GM18502 (cell line): ENCODE measurements around the gene EFCAB11.

Experiments used
- ATAC-seq: cut with Tn5 transposase; IDR thresholded peaks from one replicate; pipeline ENCODE4 v1.9.1; 2021; ENCODE audit warnings: mild to moderate bottlenecking; ENCODE audit not compliant: unreplicated experiment, poor library complexity

Gene EFCAB11

DNA sequence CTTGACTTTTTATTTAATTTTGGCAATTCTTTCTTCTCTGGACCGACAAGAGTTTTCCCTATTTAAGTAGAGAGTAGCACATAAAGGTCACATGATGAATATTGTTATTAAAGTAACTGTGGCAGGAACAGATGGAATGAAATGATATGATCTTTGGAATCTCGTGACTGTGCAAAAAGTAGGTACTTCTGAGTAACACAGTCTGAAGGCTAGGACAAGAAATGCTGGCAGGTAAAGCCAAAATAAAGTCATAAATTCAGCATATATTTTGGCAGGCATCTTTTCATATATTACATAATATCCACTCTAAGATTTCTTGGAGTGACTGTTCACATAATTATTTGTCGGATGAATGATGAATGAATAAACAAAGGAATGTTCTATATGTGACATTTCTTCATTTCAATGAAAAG is 121.4 kb downstream of the EFCAB11 start:
- ATAC-seq = no peak

DNA sequence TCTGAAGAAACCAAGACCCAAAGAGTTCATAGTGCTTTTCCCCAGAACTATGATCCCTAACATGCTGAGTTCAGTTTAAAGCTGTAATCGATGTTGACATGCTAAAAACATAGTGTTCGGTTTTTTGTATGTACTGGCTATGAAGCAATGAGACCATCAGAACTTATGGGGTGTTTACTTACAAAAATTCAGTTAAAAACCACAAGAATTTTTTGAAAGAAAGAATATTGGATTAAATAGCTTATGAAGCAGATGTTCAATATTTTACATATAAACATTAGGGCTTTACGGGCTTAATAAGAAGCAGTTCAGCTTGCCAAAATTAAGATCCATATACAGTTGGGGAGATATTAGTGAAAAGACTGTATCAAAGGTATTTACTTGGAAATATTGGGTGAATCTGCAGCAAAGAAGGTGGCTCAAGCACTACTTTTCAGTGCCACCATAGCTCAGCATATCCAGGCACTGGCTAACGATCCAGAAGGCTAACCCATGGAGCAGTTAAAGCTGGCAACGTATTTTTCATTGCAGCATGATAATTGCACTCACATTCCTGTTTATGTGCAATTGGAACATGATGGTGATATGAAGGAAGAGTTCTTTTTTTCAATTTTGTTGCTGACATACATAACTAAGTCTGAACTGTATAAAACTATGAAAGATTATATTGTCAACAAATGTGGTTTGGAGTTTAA is 125.9 kb downstream of the EFCAB11 start:
- no peak for ATAC-seq

- no peak for ATAC-seq
Measured at GRCh38 chr14:89827265-89827664, 127.3 kb downstream of the EFCAB11 start.

GRCh38 chr14:89826596-89826995 is 127.9 kb downstream of the EFCAB11 start:
- ATAC-seq = no peak

GRCh38 chr14:89823743-89824142 is 130.8 kb downstream of the EFCAB11 start:
- no peak for ATAC-seq

DNA sequence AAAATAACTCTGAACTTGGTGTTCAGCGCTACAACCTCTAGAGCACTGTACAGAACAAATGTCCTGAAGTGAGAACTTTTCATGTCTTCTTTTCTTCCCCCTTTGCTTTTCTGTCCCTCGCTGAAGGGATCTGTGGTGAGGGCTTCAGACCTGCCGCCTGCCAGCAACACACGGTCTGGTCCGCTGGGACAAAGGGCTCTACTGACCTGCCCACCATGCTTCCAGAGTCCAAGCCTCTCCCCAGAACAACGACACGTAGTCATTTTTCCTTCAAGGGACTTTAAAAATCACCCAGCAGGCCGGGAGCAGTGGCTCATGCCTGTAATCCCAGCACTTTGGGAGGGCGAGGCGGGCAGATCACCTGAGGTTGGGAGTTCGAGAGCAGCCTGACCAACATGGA is 140.4 kb downstream of the EFCAB11 start:
- no peak for ATAC-seq

- ATAC-seq = no peak
Measured at GRCh38 chr14:89813617-89814031, 140.9 kb downstream of the EFCAB11 start.

DNA sequence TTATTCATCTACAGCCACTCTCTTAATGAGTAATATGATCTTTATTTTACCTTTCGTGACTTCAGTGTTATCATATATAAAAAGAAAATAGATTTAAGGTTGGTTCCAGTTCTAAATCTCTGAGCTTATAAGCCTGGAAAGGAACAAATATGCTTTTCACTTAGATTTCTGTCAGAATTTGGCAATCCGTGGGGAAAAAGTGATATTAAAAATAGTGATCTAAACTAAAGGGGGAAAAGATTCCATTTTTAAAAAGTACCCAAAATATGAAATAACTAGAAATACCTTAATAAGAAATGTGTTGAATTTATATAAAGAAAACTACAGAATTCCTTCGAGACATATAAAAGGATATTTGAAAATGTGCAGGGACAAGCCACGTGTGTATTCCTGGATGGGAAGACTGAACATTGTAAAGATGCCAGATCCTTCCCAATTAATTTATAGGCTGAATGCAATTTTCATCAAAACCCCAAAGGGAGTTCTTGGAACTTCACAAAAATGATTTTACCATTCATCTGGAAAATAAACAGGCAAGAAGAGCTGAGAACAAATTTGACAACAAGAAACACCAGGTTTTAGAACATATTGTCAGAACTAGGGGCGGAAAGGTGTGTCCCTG is 142.5 kb downstream of the EFCAB11 start:
- ATAC-seq = no peak

- no peak for ATAC-seq
Measured at GRCh38 chr14:89810101-89810500, 144.4 kb downstream of the EFCAB11 start.

DNA sequence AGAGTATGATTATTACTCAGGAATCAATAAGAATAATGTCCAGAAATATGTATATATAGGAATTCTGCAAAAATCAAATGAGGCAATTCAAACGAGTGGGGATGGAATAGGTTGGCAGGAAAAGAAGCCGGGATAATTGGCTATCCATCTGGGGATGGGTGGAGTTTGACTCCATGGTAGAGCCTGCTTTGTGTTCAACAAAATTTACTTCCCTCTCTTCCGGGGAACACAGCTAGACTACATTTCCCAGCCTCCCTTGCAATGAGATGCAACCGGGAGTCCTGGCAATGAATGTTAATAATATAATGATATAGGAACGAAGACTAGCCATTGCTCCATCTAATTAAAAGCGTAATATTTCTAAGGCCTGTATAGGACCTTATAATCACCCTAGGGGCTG is 146.6 kb downstream of the EFCAB11 start:
- ATAC-seq = no peak

DNA sequence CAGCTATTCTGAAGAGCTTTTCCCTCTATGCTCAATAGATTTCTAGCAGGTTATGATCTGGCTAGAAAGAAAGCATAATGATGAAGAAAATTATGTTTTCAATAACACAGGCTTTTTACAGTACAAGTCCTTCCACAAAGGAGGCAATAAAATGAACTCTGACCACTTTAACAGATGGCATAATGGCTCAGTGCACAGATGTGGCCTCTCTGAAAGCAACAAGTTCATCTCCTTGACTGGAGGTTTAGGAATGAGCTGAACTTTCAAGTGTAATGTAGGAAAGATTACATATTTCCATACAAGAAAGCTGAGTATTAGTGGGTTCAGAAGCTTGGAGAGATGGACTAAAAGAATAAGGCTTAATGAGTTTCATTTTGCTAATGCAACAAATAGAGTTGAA is 147.4 kb downstream of the EFCAB11 start:
- no peak for ATAC-seq

GRCh38 chr14:89806451-89806850 is 148.1 kb downstream of the EFCAB11 start:
- no peak for ATAC-seq

GRCh38 chr14:89805501-89805900 is 149.0 kb downstream of the EFCAB11 start:
- no peak for ATAC-seq

DNA sequence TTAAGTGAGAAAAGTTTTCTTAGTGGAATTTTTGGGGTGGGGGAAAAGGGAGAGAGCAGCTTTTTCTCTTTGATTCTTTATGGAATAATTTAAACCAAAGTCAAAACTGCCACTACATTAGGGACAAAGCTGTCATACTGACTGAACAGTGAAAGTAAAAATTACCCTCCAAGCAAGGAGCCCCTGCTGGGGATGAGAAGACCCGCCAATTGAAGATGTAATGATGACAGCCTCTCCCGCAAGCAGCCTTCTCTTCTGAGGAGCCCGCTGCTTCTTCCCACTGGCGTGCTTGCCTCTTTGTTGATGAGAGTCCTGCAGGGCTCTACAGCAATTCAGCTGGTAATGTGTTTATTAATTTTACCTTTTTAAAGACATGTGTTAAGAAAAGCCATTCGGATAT is 151.0 kb downstream of the EFCAB11 start:
- ATAC-seq = no peak

DNA sequence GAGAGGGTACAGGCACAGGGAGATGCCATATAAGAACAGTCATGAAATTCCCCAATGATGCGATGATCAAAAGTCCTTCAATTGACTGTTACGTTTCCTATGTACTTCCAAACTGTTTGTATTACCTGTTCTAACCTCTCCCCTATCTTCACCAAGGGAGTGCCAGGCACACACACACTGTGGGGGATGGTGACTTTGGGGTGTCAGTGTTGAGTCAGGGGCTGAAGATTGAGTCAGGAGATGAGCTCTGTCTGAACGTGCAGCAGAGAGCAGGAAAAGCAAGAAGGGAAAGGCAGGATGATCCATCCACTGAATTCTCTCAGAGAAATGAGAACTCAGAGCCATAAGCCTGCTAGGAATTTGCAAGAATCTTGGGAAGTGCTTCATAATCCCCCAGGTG is 153.4 kb downstream of the EFCAB11 start:
- no peak for ATAC-seq

DNA sequence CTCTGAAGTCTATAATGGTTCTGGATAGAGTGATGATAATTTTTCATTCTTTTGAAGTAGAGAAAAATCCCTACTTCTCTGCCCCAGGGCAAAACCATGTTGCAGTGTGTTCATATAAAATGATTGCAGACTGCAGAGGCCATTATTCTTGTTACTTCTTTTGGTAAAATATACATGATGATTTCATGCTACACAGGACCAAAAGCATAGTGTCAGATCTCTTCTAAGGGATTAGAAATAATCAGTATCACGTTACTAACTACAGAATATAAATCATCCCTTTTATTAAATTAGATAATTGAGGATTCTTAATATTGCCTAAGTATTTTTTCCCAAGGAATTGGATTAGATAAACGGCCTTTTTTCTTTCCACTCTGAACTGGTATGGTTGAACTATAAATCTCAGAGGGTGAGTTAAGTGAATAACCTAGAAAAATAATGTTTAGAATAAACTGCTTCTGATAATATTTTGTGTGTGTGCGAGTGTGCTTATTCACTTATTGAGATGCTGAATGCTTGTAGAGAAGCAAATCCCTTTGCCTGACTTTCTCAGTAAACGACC is 156.2 kb downstream of the EFCAB11 start:
- ATAC-seq = no peak

- peak; percentile 65 for ATAC-seq
Measured at GRCh38 chr14:89797148-89797547, 157.4 kb downstream of the EFCAB11 start.

- ATAC-seq = no peak
Measured at GRCh38 chr14:89794096-89794495, 160.4 kb downstream of the EFCAB11 start.

DNA sequence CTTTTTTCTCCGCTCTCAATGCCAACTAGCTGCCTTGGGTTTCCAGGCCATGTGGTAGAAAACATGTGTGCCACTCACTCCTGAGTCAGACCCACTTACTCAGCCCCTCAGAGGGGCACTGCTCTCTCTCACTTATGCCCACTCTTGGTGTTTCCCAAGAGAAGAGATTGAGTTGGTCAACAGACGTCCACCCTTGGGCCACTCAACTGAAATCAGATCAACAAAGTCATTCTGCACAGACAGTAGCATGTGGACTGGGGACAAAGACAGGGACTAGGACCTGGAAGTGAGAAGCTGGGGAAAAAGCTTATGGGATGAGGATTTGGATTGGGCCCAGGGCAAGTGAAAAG is 161.2 kb downstream of the EFCAB11 start:
- no peak for ATAC-seq

DNA sequence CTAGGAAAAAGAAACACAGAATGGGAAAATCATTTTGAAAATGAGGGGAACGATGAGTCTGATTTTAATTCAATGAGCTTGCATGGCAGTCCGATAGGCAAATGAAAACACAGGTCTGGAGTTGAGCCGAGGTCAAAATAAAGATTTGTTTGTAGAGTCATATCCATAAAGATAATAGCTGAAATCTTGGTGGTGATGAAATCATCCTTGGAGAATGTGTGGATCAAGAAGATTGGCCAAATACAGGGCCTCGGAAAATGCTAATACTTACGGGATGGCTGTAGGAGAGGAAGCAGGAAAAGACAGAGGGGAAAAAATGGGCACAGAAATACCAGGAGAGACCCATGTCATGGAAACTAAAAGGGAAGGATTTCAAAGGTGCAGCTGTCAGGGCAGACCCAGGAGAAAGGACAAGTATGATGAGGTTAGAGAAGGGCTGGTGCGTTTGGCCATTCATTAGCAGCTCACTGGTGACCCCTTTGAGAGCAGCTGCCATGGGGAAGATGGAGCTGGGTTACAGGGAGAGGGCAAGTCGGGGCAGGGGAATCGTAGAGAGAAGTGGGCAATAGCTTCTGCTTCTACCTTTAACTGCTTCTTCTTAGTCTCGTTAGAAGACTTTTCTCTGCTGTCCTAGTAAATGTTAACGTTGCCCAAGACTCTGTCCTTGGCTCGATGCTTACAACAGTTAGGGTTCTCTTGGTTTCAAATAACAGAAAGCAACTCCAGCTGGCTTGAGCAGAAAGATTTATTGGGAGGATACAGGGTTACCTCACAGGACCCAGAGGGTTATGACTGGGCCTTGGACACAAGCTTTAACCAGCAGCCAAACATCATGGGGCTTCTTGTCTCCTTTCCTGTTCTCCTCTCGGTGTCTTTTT is 161.8 kb downstream of the EFCAB11 start:
- ATAC-seq = no peak

- ATAC-seq = no peak
Measured at GRCh38 chr14:89787525-89787924, 167.0 kb downstream of the EFCAB11 start.
